HG03175 (cell line): ENCODE data around the gene SMC4.

Source experiments
- ATAC-seq: cut with Tn5 transposase; IDR thresholded peaks from one replicate; pipeline ENCODE4 v1.9.1; 2021; ENCODE audit warnings: mild to moderate bottlenecking, moderate library complexity; ENCODE audit not compliant: unreplicated experiment

The SMC4 gene

GRCh38 chr3:160474416-160474838, 75.0 kb downstream of the SMC4 start:
- ATAC-seq: no peak

- no peak for ATAC-seq
Measured at GRCh38 chr3:160475153-160475552, 75.7 kb downstream of the SMC4 start.

- ATAC-seq: no peak
Measured at GRCh38 chr3:160475884-160476283, 76.4 kb downstream of the SMC4 start.

GRCh38 chr3:160477750-160478149, 78.3 kb downstream of the SMC4 start:
- ATAC-seq: no peak

GRCh38 chr3:160478338-160478737, 78.9 kb downstream of the SMC4 start:
- ATAC-seq: no peak

DNA sequence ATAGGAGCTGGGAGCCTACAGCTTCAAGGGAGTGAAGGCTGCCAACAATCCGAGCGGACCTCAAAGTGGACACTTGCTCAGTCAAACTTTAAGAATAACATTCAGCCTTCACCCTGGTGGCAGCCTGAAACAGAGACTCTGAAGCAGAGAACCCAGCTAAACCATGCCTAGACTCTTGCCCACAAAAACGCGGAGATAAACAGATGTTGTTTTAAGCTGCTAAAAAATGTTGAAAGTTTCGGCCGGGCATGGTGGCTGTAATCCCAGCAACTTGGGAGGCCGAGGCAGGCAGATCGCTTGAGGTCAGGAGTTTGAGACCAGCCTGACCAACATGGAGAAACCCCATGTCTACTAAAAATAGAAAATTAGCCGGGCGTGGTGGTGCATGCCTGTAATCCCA, 79.9 kb downstream of the SMC4 start:
- no peak for ATAC-seq

- ATAC-seq: no peak
Measured at GRCh38 chr3:160480931-160481330, 81.5 kb downstream of the SMC4 start.

- no peak for ATAC-seq
Measured at GRCh38 chr3:160481856-160482255, 82.4 kb downstream of the SMC4 start.

GRCh38 chr3:160482796-160483195, 83.3 kb downstream of the SMC4 start:
- ATAC-seq: no peak
